A549 (cell line): ENCODE data around the gene GTF2IRD1. TPM values are rescaled to one million over a fixed set of nuclear protein-coding genes. Genes with fewer than 3 reads are reported as not detected.

ENCODE experiments used
- ATAC-seq, 2 experiments: fragments of 200-7000 bp in 1 of 2; fragments of >200 bp in 1 of 2; cut with Nextera tagmentation in 1 of 2; cut with Tn5 transposase in 1 of 2; 3 replicates each; pipeline versions ENCODE4 v1.8.0 to v1.9.1; 2018 to 2020; ENCODE audit warnings: mild to moderate bottlenecking in 1 of 2, moderate library complexity in 1 of 2
- CTCF ChIA-PET: fragments of 300-600 bp; sonication (Branson Sonifier 250); formaldehyde crosslinking; extraction: SDS; loops from one replicate; lab custom pipeline; 2021; ENCODE audit warnings: antibody characterized with exemption, inconsistent platforms; lab: Yijun Ruan, JAX
- POLR2A ChIA-PET: fragments of 350-600 bp; formaldehyde crosslinking; extraction: SDS; loops from one replicate; lab custom pipeline; 2021; ENCODE audit warnings: antibody characterized with exemption, inconsistent platforms; lab: Yijun Ruan, JAX
- DNase-seq, 2 experiments: peaks; one replicate each; pipeline versions ENCODE4 v3.0.0 to v3.0.0-alpha.2; 2011 to 2016; ENCODE audit warnings: low read depth in 1 of 2, low spot score in 1 of 2
- FAIRE-seq: peaks from 2 replicates; lab custom pipeline; 2011; peaks lifted over from hg19 to GRCh38; lab: Jason Lieb, UNC
- H3K27ac ChIP-seq, 2 experiments: fragments of >200 bp; sonication (Bioruptor Twin); formaldehyde crosslinking; 3 replicates each; pipeline ENCODE4 v1.5.1; 2016 to 2017
- H3K4me1 ChIP-seq: fragments of >200 bp; sonication (Bioruptor Twin); formaldehyde crosslinking; 3 replicates; pipeline ENCODE4 v1.6.1; 2016
- H3K4me2 ChIP-seq: fragments of >200 bp; sonication (Bioruptor Twin); formaldehyde crosslinking; 3 replicates; pipeline ENCODE4 v1.6.1; 2016
- H3K4me3 ChIP-seq: fragments of >200 bp; sonication (Bioruptor Twin); formaldehyde crosslinking; 3 replicates; pipeline ENCODE4 v1.5.1; 2016
- H3K9me3 ChIP-seq: fragments of >200 bp; sonication (Bioruptor Twin); formaldehyde crosslinking; 3 replicates; pipeline ENCODE4 v1.6.1; 2016
- CBX8 ChIP-seq: fragments of 200-600 bp; sonication (generic); IDR thresholded peaks from 2 replicates; pipeline ENCODE4 v1.6.1; 2016
- CEBPB ChIP-seq, 2 experiments: fragments of >200 bp in 1 of 2; sonication (Bioruptor Twin) in 1 of 2; formaldehyde crosslinking in 1 of 2; IDR thresholded peaks; 2 replicates each; pipeline ENCODE4 v1.6.1; 2012 to 2016
- EHF ChIP-seq: fragments of 250-450 bp; sonication (Bioruptor Pico); IDR thresholded peaks from 2 replicates; pipeline ENCODE4 v1.5.0; 2020; ENCODE audit warnings: mild to moderate bottlenecking
- EHMT2 ChIP-seq: fragments of 200-600 bp; sonication (generic); IDR thresholded peaks from 2 replicates; pipeline ENCODE4 v1.6.1; 2016; ENCODE audit warnings: antibody characterized with exemption, low read depth, mild to moderate bottlenecking, moderate library complexity
- ESRRA ChIP-seq: fragments of 150-350 bp; IDR thresholded peaks from 2 replicates; pipeline ENCODE4 v1.6.1; 2014; ENCODE audit warnings: mild to moderate bottlenecking, low read length, borderline replicate concordance
- KDM1A ChIP-seq: fragments of 200-600 bp; sonication (generic); IDR thresholded peaks from 2 replicates; pipeline ENCODE4 v1.6.1; 2016; ENCODE audit warnings: low read depth, mild to moderate bottlenecking
- KDM5A ChIP-seq: fragments of 200-600 bp; sonication (generic); IDR thresholded peaks from 2 replicates; pipeline ENCODE4 v1.6.1; 2016; ENCODE audit warnings: antibody characterized with exemption, mild to moderate bottlenecking
- MAFK ChIP-seq: fragments of 450-650 bp; IDR thresholded peaks from 2 replicates; pipeline ENCODE4 v1.6.1; 2014; ENCODE audit not compliant: partially characterized antibody
- MAZ ChIP-seq: fragments of 150-350 bp; IDR thresholded peaks from 2 replicates; pipeline ENCODE4 v1.6.1; 2014; ENCODE audit warnings: antibody characterized with exemption, low read depth, low read length, borderline replicate concordance
- NR3C1 ChIP-seq: fragments of >200 bp; sonication (Bioruptor Twin); formaldehyde crosslinking; IDR thresholded peaks from 3 replicates; pipeline ENCODE4 v1.6.1; 2017
- PHF8 ChIP-seq: fragments of 200-600 bp; sonication (generic); IDR thresholded peaks from 2 replicates; pipeline ENCODE4 v1.6.1; 2016; ENCODE audit warnings: low read depth, mild to moderate bottlenecking, antibody characterized with exemption, moderate library complexity, borderline replicate concordance
- POLR2A ChIP-seq: IDR thresholded peaks from 2 replicates; pipeline ENCODE4 v1.6.1; 2012; ENCODE audit warnings: mild to moderate bottlenecking, low read length
- POLR2AphosphoS2 ChIP-seq: conservative IDR thresholded peaks from 2 replicates; pipeline ENCODE4 v1.6.1; 2012; ENCODE audit warnings: low read length, improper control_type of control experiment, inconsistent platforms
- RAD21 ChIP-seq, 2 experiments: fragments of >200 bp in 1 of 2; sonication (Bioruptor Twin) in 1 of 2; formaldehyde crosslinking in 1 of 2; IDR thresholded peaks in 1 of 2; conservative IDR thresholded peaks in 1 of 2; 2 replicates in 1 of 2; 3 replicates in 1 of 2; pipeline ENCODE4 v1.6.1; 2012 to 2018; ENCODE audit warnings: inconsistent platforms in 1 of 2
- RNF2 ChIP-seq: fragments of 200-600 bp; sonication (generic); IDR thresholded peaks from 2 replicates; pipeline ENCODE4 v1.6.1; 2016; ENCODE audit warnings: low read depth, mild to moderate bottlenecking, antibody characterized with exemption, moderate library complexity, borderline replicate concordance
- SMC3 ChIP-seq: fragments of >200 bp; sonication (Bioruptor Twin); formaldehyde crosslinking; IDR thresholded peaks from 3 replicates; pipeline ENCODE4 v1.6.1; 2018; ENCODE audit warnings: inconsistent platforms
- ZC3H11A ChIP-seq: fragments of 450-650 bp; IDR thresholded peaks from 2 replicates; pipeline ENCODE4 v1.6.1; 2014; ENCODE audit warnings: antibody characterized with exemption, mild to moderate bottlenecking
- WGBS: methylation state at CpG from one replicate; pipeline ENCODE4 v1.1.6; 2017; ENCODE audit errors: missing lambda C conversion rate; 5-methylcytosine and 5-hydroxymethylcytosine counted together
- polyA plus RNA-seq, 4 experiments: library from polyadenylated mRNA; depleted of rRNA in 3 of 4; stranded (reverse); fragments of >200 nt; fragmentation: RNase III in 1 of 4; extraction: RNeasy Plus Mini Kit Qiagen cat#74134 plus additional on column Dnase treatment in 1 of 4; gene quantifications; 2 replicates in 3 of 4; 3 replicates in 1 of 4; pipeline ENCODE4 v1.2.3, GENCODE V29; 2011 to 2017
- TF ChIP-seq, protein P1 (sequence below): fragments of >200 bp; sonication (Bioruptor Twin); formaldehyde crosslinking; IDR thresholded peaks from 2 replicates; pipeline ENCODE4 v1.6.1; 2016
- TF ChIP-seq, protein P2 (sequence below): fragments of 150-350 bp; IDR thresholded peaks from 2 replicates; pipeline ENCODE4 v1.6.1; 2014; ENCODE audit warnings: low read depth, mild to moderate bottlenecking, low read length
- TF ChIP-seq, protein P3 (sequence below): fragments of 250-450 bp; sonication (Bioruptor Pico); IDR thresholded peaks from 2 replicates; pipeline ENCODE4 v1.5.0; 2020; ENCODE audit warnings: low read depth, mild to moderate bottlenecking, moderate library complexity
- TF ChIP-seq, protein P4 (sequence below): IDR thresholded peaks from 2 replicates; pipeline ENCODE4 v1.6.1; 2012
- TF ChIP-seq, protein P5 (sequence below): IDR thresholded peaks from 2 replicates; pipeline ENCODE4 v1.6.1; 2012
- TF ChIP-seq, protein P6 (sequence below): fragments of >200 bp; sonication (Bioruptor Twin); formaldehyde crosslinking; IDR thresholded peaks from 3 replicates; pipeline ENCODE4 v1.5.1; 2016
- TF ChIP-seq, protein P7 (sequence below): fragments of 450-650 bp; IDR thresholded peaks from 2 replicates; pipeline ENCODE4 v1.6.1; 2014; ENCODE audit warnings: antibody characterized with exemption
- TF ChIP-seq, protein P8 (sequence below): fragments of >200 bp; sonication (Bioruptor Twin); formaldehyde crosslinking; IDR thresholded peaks from 3 replicates; pipeline ENCODE4 v1.6.1; 2016

Gene GTF2IRD1
- polyA plus RNA-seq, 2 of the 4 experiments (the other 2 are of a cell fraction): 19.9 to 20.5 TPM

DNA sequence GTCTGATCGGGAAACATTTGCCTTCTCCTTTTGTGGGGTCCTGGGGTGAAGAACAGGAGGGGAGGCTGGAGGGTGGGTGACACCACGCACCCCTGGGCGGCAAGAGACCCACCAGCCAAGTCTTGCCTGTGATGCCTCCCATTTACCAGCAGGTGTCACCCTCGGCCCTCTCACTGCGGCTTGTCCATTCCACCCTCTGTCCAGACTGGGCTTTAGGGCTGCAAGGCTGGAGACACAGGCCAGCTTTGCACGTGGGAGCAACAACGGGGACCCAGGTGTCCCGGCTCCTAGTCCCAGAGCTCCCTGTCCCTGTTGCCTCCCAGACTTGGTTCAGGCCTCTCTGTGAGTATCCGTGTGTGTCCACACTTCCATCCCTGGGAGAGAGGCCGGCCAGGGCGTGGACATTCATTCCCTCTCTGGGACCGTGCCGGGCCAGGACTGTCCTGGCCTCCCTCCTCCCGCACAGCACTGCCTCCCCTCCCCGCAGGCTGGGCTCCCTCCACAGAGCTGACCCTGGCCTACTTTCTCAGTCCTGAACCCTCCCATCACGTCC lies 36.2 kb upstream of the GTF2IRD1 start:
- Histone ChIP-seq H3K27ac (peak overlapping the region; percentile 70 to 81), H3K4me1 (peaks cover 9% of the 10 kb centered on the region), H3K9me3 (no peaks in the 10 kb centered on the region), H3K4me2 (peak overlapping the region; percentile 34), H3K4me3 (no peak overlapping the region)
- ATAC-seq: peak; percentile 94 to 97
- WGBS: 20% methylated on average over 14 of the region's 16 CpGs
- TF ChIP-seq, protein P1, sequence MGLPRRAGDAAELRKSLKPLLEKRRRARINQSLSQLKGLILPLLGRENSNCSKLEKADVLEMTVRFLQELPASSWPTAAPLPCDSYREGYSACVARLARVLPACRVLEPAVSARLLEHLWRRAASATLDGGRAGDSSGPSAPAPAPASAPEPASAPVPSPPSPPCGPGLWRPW: no peak
- TF ChIP-seq RAD21 (conservative IDR thresholded peaks at IDR 0.05 in 1 of 2, IDR thresholded peaks at IDR 0.05 in 1 of 2) (peak; percentile 99), CBX8 (no peak), POLR2A (no peak), KDM1A (no peak), NR3C1 (no peak), ZC3H11A (no peak), MAZ (no peak), RNF2 (no peak), SMC3 (peak; percentile 98), CEBPB (IDR thresholded peaks at IDR 0.05) (no peak), ESRRA (no peak), EHMT2 (no peak), MAFK (no peak), EHF (CRISPR knock-in tag) (no peak), POLR2AphosphoS2 (no peak), PHF8 (no peak), KDM5A (no peak)
- TF ChIP-seq, protein P2, sequence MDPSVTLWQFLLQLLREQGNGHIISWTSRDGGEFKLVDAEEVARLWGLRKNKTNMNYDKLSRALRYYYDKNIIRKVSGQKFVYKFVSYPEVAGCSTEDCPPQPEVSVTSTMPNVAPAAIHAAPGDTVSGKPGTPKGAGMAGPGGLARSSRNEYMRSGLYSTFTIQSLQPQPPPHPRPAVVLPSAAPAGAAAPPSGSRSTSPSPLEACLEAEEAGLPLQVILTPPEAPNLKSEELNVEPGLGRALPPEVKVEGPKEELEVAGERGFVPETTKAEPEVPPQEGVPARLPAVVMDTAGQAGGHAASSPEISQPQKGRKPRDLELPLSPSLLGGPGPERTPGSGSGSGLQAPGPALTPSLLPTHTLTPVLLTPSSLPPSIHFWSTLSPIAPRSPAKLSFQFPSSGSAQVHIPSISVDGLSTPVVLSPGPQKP: no peak
- TF ChIP-seq, protein P3, sequence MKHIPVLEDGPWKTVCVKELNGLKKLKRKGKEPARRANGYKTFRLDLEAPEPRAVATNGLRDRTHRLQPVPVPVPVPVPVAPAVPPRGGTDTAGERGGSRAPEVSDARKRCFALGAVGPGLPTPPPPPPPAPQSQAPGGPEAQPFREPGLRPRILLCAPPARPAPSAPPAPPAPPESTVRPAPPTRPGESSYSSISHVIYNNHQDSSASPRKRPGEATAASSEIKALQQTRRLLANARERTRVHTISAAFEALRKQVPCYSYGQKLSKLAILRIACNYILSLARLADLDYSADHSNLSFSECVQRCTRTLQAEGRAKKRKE (CRISPR knock-in tag): no peak
- TF ChIP-seq, protein P4, sequence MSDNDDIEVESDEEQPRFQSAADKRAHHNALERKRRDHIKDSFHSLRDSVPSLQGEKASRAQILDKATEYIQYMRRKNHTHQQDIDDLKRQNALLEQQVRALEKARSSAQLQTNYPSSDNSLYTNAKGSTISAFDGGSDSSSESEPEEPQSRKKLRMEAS: peak; percentile 66
- TF ChIP-seq, protein P5, sequence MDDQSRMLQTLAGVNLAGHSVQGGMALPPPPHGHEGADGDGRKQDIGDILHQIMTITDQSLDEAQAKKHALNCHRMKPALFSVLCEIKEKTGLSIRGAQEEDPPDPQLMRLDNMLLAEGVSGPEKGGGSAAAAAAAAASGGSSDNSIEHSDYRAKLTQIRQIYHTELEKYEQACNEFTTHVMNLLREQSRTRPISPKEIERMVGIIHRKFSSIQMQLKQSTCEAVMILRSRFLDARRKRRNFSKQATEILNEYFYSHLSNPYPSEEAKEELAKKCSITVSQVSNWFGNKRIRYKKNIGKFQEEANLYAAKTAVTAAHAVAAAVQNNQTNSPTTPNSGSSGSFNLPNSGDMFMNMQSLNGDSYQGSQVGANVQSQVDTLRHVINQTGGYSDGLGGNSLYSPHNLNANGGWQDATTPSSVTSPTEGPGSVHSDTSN: no peak
- TF ChIP-seq, protein P6, sequence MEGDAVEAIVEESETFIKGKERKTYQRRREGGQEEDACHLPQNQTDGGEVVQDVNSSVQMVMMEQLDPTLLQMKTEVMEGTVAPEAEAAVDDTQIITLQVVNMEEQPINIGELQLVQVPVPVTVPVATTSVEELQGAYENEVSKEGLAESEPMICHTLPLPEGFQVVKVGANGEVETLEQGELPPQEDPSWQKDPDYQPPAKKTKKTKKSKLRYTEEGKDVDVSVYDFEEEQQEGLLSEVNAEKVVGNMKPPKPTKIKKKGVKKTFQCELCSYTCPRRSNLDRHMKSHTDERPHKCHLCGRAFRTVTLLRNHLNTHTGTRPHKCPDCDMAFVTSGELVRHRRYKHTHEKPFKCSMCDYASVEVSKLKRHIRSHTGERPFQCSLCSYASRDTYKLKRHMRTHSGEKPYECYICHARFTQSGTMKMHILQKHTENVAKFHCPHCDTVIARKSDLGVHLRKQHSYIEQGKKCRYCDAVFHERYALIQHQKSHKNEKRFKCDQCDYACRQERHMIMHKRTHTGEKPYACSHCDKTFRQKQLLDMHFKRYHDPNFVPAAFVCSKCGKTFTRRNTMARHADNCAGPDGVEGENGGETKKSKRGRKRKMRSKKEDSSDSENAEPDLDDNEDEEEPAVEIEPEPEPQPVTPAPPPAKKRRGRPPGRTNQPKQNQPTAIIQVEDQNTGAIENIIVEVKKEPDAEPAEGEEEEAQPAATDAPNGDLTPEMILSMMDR: peak; percentile 93
- TF ChIP-seq, protein P7, sequence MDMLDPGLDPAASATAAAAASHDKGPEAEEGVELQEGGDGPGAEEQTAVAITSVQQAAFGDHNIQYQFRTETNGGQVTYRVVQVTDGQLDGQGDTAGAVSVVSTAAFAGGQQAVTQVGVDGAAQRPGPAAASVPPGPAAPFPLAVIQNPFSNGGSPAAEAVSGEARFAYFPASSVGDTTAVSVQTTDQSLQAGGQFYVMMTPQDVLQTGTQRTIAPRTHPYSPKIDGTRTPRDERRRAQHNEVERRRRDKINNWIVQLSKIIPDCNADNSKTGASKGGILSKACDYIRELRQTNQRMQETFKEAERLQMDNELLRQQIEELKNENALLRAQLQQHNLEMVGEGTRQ: no peak
- TF ChIP-seq, protein P8, sequence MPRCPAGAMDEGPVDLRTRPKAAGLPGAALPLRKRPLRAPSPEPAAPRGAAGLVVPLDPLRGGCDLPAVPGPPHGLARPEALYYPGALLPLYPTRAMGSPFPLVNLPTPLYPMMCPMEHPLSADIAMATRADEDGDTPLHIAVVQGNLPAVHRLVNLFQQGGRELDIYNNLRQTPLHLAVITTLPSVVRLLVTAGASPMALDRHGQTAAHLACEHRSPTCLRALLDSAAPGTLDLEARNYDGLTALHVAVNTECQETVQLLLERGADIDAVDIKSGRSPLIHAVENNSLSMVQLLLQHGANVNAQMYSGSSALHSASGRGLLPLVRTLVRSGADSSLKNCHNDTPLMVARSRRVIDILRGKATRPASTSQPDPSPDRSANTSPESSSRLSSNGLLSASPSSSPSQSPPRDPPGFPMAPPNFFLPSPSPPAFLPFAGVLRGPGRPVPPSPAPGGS: no peak
- ChIA-PET POLR2A (no interaction called here), CTCF (interaction anchor here (0.6 to 3.4 kb wide), 43 partner anchors 8 to 629 kb away, joined by 3 to 85 read pairs (median 4); no protein-coding TSS in a partner anchor)
- no peak for FAIRE-seq
- peak; percentile 77 to 95 for DNase-seq
